ENCODE results near the gene HTR2C. TPM values are rescaled to one million over a fixed set of nuclear protein-coding genes. Genes with fewer than 3 reads are reported as not detected.

The HTR2C gene
- total RNA-seq, 2 donors from 2014 or later: not detected

DNA sequence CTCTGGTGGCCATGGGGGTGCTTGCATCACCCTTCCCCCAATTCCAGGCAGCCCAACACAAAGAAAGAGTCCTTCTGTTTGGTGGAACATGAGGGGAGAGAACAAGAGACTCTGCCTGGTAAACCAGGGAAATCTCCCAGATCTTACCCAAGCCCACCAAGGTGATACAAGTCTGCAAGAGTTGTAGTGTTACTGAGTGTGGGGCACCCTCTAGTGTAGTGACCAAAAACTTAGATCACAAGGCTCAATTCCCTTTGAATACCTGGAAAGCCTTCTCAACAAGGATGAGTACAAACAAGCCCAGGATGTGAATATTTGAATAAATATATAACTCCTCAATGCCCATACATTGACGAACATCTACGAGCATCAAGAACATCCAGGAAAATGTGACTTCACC is 368.8 kb downstream of the HTR2C start:
- H3K36me3 ChIP-seq: no peaks in the 10 kb centered on the region
- H3K4me3 ChIP-seq: no peak overlapping the region
- no peaks in the 10 kb centered on the region for H3K4me1 ChIP-seq (ENCODE audit: control insufficient read depth in 1 of 2, low read depth in 2 of 2)
- ATAC-seq (ENCODE audit: insufficient number of reproducible peaks, low FRiP score, low read depth): no peak
- no peak overlapping the region for H3K27ac ChIP-seq
- H3K9me3 ChIP-seq: no peaks in the 10 kb centered on the region
- no peaks in the 10 kb centered on the region for H3K27me3 ChIP-seq (replicated peaks; ENCODE audit: insufficient read depth)
- TF ChIP-seq, protein P1, sequence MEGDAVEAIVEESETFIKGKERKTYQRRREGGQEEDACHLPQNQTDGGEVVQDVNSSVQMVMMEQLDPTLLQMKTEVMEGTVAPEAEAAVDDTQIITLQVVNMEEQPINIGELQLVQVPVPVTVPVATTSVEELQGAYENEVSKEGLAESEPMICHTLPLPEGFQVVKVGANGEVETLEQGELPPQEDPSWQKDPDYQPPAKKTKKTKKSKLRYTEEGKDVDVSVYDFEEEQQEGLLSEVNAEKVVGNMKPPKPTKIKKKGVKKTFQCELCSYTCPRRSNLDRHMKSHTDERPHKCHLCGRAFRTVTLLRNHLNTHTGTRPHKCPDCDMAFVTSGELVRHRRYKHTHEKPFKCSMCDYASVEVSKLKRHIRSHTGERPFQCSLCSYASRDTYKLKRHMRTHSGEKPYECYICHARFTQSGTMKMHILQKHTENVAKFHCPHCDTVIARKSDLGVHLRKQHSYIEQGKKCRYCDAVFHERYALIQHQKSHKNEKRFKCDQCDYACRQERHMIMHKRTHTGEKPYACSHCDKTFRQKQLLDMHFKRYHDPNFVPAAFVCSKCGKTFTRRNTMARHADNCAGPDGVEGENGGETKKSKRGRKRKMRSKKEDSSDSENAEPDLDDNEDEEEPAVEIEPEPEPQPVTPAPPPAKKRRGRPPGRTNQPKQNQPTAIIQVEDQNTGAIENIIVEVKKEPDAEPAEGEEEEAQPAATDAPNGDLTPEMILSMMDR (IDR thresholded peaks at IDR 0.05): no peak
- DNase-seq (ENCODE audit: low spot score): no peak

All from thoracic aorta (tissue), 2 donors.